SK-N-SH (cell line): ENCODE results near the gene JADE2.

Source experiments
- CHD2 ChIP-seq: fragments of 150-350 bp; IDR thresholded peaks from 2 replicates; pipeline ENCODE4 v1.6.1; 2018; ENCODE audit warnings: low read length; ENCODE audit not compliant: partially characterized antibody
- CTCF ChIP-seq: fragments of 200-600 bp; sonication (generic); IDR thresholded peaks from 2 replicates; pipeline ENCODE4 v1.6.1; 2017; ENCODE audit warnings: antibody characterized with exemption, mild to moderate bottlenecking, moderate library complexity
- EP300 ChIP-seq, 2 experiments: IDR thresholded peaks; 2 replicates each; pipeline versions ENCODE4 v1.4.0 to v1.6.1; 2012; ENCODE audit warnings: borderline replicate concordance in 1 of 2, low read depth in 1 of 2, low read length in 1 of 2
- EZH2phosphoT487 ChIP-seq: fragments of 200-600 bp; sonication (generic); IDR thresholded peaks from 2 replicates; pipeline ENCODE4 v1.6.1; 2017; ENCODE audit warnings: low read depth, mixed run types, mild to moderate bottlenecking, antibody characterized with exemption, moderate library complexity, borderline replicate concordance
- JUND ChIP-seq: IDR thresholded peaks from 2 replicates; pipeline ENCODE4 v1.4.0; 2012
- MAX ChIP-seq: IDR thresholded peaks from 2 replicates; pipeline ENCODE4 v1.4.0; 2012; ENCODE audit warnings: low read depth
- MEF2A ChIP-seq: IDR thresholded peaks from 2 replicates; pipeline ENCODE4 v1.4.0; 2012; ENCODE audit warnings: low read depth, borderline replicate concordance
- POLR2AphosphoS5 ChIP-seq: IDR thresholded peaks from 2 replicates; pipeline ENCODE4 v1.6.1; 2012; ENCODE audit warnings: low read depth, low read length
- REST ChIP-seq: IDR thresholded peaks from 2 replicates; pipeline ENCODE4 v1.6.1; 2012; ENCODE audit warnings: mild to moderate bottlenecking, low read depth, low read length, moderate library complexity
- RFX5 ChIP-seq: IDR thresholded peaks from 2 replicates; pipeline ENCODE4 v1.6.1; 2012; ENCODE audit warnings: mild to moderate bottlenecking, improper control_type of control experiment, low read length
- TEAD4 ChIP-seq: IDR thresholded peaks from 2 replicates; pipeline ENCODE4 v1.4.0; 2012; ENCODE audit warnings: mild to moderate bottlenecking, borderline replicate concordance; ENCODE audit not compliant: insufficient read depth
- USF1 ChIP-seq: IDR thresholded peaks from 2 replicates; pipeline ENCODE4 v1.4.0; 2012; ENCODE audit warnings: low read depth, borderline replicate concordance
- USF2 ChIP-seq: fragments of 150-350 bp; IDR thresholded peaks from 2 replicates; pipeline ENCODE4 v1.6.1; 2017; ENCODE audit warnings: antibody characterized with exemption, low read length, low read depth, borderline replicate concordance

GRCh38 chr5:134490925-134491271, 34.6 kb upstream of the JADE2 start:
- no peak for TF ChIP-seq USF1
- no peak for TF ChIP-seq CTCF
- TF ChIP-seq RFX5, result no peak
- no peak for TF ChIP-seq MAX
- TF ChIP-seq JUND, result no peak
- TF ChIP-seq EZH2phosphoT487, result no peak
- TF ChIP-seq TEAD4, result no peak
- TF ChIP-seq EP300 (IDR thresholded peaks at IDR 0.05; ENCODE audit: borderline replicate concordance in 1 of 2, low read depth in 1 of 2, low read length in 1 of 2), result no peak
- TF ChIP-seq CHD2, result no peak
- no peak for TF ChIP-seq REST
- no peak for TF ChIP-seq USF2
- TF ChIP-seq POLR2AphosphoS5, result no peak
- TF ChIP-seq MEF2A, result no peak
